Loucy (cell line): Measurements from ENCODE around the gene SYNE1.

Source experiments
- H2AFZ ChIP-seq: fragments of 200-600 bp; sonication (generic); 2 replicates; pipeline ENCODE4 v1.6.0; 2016; ENCODE audit warnings: antibody characterized with exemption, mild to moderate bottlenecking, low read length, moderate library complexity
- H3F3A ChIP-seq: fragments of 200-600 bp; 2 replicates; pipeline ENCODE4 v1.6.0; 2016; ENCODE audit warnings: antibody characterized with exemption, low read depth, mild to moderate bottlenecking
- H3K27me3 ChIP-seq: fragments of 200-600 bp; sonication (generic); 2 replicates; pipeline ENCODE4 v1.6.1; 2014; ENCODE audit warnings: low read length, mild to moderate bottlenecking; ENCODE audit not compliant: insufficient read depth, poor library complexity, severe bottlenecking
- H3K36me3 ChIP-seq: fragments of 200-600 bp; sonication (generic); 2 replicates; pipeline ENCODE4 v1.6.1; 2016; ENCODE audit warnings: low read length; ENCODE audit not compliant: insufficient read depth
- H3K4me1 ChIP-seq: fragments of 200-600 bp; sonication (generic); 2 replicates; pipeline ENCODE4 v1.5.1; 2014; ENCODE audit warnings: low read length, mild to moderate bottlenecking; ENCODE audit not compliant: insufficient read depth, poor library complexity, severe bottlenecking
- H3K4me2 ChIP-seq: fragments of 200-600 bp; sonication (generic); 2 replicates; pipeline ENCODE4 v1.6.0; 2014; ENCODE audit warnings: antibody characterized with exemption, low read length, low read depth, mild to moderate bottlenecking; ENCODE audit not compliant: poor library complexity, severe bottlenecking
- H3K4me3 ChIP-seq: fragments of 200-600 bp; sonication (generic); 2 replicates; pipeline ENCODE4 v1.5.1; 2014; ENCODE audit warnings: low read length, mild to moderate bottlenecking, mixed read lengths; ENCODE audit not compliant: poor library complexity, severe bottlenecking
- H3K79me2 ChIP-seq: fragments of 200-600 bp; sonication (generic); 2 replicates; pipeline ENCODE4 v1.6.1; 2014; ENCODE audit warnings: low read length; ENCODE audit not compliant: insufficient read depth
- H3K9ac ChIP-seq: fragments of 200-600 bp; sonication (generic); 2 replicates; pipeline ENCODE4 v1.6.0; 2014; ENCODE audit warnings: mild to moderate bottlenecking, low read depth, low read length, moderate library complexity; ENCODE audit not compliant: poor library complexity, severe bottlenecking
- H3K9me2 ChIP-seq: fragments of 200-600 bp; sonication (generic); replicated peaks from 2 replicates; pipeline ENCODE4 v1.6.1; 2016; ENCODE audit warnings: low read depth, low read length, mixed read lengths
- H3K9me3 ChIP-seq: fragments of 200-600 bp; sonication (generic); 2 replicates; pipeline ENCODE4 v1.6.1; 2014; ENCODE audit warnings: mild to moderate bottlenecking, antibody characterized with exemption, low read length, low read depth; ENCODE audit not compliant: insufficient read depth
- H4K20me1 ChIP-seq: fragments of 200-600 bp; sonication (generic); 2 replicates; pipeline ENCODE4 v1.6.0; 2014; ENCODE audit warnings: antibody characterized with exemption, low read length, mild to moderate bottlenecking; ENCODE audit not compliant: insufficient read depth, poor library complexity, severe bottlenecking
- EZH2phosphoT487 ChIP-seq: fragments of 200-600 bp; IDR thresholded peaks from 2 replicates; pipeline ENCODE4 v1.6.1; 2018; ENCODE audit warnings: antibody characterized with exemption, mild to moderate bottlenecking, moderate library complexity, borderline replicate concordance
- TF ChIP-seq, protein P1 (sequence below): fragments of 200-600 bp; sonication (generic); conservative IDR thresholded peaks from 2 replicates; pipeline ENCODE4 v1.5.1; 2014; ENCODE audit warnings: mild to moderate bottlenecking, antibody characterized with exemption, low read length

The SYNE1 gene

DNA sequence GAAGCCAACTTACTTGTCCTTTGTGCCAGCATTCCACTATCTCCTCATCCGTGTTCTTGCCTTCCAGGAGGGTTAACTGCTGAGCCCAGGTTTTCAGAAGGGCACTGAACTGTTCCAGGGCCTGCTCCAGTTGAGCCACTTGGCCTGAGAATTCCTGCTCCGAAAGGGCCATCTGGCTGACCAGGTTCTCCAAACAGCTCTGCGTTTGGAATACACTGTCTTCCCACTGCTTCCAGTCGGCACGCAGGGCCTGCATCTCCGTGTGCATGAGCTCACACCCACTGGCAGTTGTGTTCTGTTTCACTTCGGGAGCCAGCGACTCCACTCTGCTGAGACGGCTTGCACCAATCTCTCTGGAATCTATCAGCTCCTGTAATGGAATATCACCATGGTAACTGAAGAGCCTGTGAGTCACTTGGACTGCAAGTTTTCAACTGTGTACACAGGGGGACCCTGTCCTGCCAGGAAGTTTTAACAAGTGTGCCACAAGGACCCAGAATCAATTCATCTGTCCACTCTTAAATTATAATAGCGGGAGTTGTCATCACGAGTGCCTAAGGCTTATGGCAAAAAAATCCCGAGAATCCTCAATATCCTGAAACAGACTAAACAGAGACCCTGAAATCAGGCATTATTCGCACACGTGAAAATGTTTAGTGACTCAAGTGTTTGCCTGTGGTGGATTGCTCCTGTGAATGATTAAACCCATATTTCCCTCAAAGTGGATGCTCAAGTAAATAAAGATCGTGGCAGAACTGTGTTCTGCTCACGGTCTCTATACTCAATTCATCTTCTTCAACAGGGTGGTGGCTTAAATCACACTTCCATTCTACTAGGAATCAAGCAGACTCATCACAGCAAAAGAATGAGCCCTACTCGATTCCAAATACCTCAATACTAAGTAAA lies 255.9 kb downstream of the SYNE1 start:
- no peaks in the 10 kb centered on the region for H3K36me3 ChIP-seq
- no peak overlapping the region for H3K4me3 ChIP-seq
- no peaks in the 10 kb centered on the region for H3F3A ChIP-seq
- no peak overlapping the region for H3K4me2 ChIP-seq
- no peak overlapping the region for H2AFZ ChIP-seq
- H4K20me1 ChIP-seq = no peaks in the 10 kb centered on the region
- H3K79me2 ChIP-seq = no peaks in the 10 kb centered on the region
- no peak overlapping the region for H3K9ac ChIP-seq
- H3K9me2 ChIP-seq = no peaks in the 10 kb centered on the region
- TF ChIP-seq EZH2phosphoT487 = no peak
- TF ChIP-seq, protein P1, sequence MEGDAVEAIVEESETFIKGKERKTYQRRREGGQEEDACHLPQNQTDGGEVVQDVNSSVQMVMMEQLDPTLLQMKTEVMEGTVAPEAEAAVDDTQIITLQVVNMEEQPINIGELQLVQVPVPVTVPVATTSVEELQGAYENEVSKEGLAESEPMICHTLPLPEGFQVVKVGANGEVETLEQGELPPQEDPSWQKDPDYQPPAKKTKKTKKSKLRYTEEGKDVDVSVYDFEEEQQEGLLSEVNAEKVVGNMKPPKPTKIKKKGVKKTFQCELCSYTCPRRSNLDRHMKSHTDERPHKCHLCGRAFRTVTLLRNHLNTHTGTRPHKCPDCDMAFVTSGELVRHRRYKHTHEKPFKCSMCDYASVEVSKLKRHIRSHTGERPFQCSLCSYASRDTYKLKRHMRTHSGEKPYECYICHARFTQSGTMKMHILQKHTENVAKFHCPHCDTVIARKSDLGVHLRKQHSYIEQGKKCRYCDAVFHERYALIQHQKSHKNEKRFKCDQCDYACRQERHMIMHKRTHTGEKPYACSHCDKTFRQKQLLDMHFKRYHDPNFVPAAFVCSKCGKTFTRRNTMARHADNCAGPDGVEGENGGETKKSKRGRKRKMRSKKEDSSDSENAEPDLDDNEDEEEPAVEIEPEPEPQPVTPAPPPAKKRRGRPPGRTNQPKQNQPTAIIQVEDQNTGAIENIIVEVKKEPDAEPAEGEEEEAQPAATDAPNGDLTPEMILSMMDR = no peak
- no peaks in the 10 kb centered on the region for H3K9me3 ChIP-seq
- no peaks in the 10 kb centered on the region for H3K4me1 ChIP-seq
- H3K27me3 ChIP-seq = no peaks in the 10 kb centered on the region

GRCh38 chr6:152380351-152380767 lies 256.8 kb downstream of the SYNE1 start:
- TF ChIP-seq EZH2phosphoT487 = no peak
- TF ChIP-seq, protein P1 = no peak
- Histone ChIP-seq H3F3A (no peaks in the 10 kb centered on the region), H3K9me2 (no peaks in the 10 kb centered on the region), H3K4me2 (no peak overlapping the region), H3K27me3 (no peaks in the 10 kb centered on the region), H3K9me3 (no peaks in the 10 kb centered on the region), H3K9ac (no peak overlapping the region), H3K4me1 (no peaks in the 10 kb centered on the region), H4K20me1 (no peaks in the 10 kb centered on the region), H2AFZ (no peak overlapping the region), H3K79me2 (no peaks in the 10 kb centered on the region), H3K4me3 (no peak overlapping the region), H3K36me3 (no peaks in the 10 kb centered on the region)

DNA sequence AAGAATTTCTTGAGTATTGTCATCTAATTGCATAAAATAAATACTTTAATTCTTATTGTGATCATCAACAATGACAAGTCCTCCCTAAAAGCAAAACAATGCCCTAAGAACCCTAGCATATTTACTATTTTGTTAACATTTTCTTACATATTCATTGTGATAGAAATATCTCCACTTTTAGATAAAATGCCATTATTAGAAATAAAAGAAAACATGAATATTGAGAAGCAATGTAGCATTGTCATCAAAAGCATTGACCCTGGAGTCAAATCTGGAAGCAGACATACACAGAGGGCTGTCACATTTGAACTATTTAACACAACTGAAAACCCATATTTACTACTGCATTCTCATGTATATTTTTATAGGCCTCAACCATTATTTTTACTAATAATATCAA lies 257.7 kb downstream of the SYNE1 start:
- no peak overlapping the region for H2AFZ ChIP-seq
- H3K79me2 ChIP-seq = no peaks in the 10 kb centered on the region
- H3K27me3 ChIP-seq = no peaks in the 10 kb centered on the region
- no peak overlapping the region for H3K4me2 ChIP-seq
- no peaks in the 10 kb centered on the region for H3K9me3 ChIP-seq
- no peaks in the 10 kb centered on the region for H3K36me3 ChIP-seq
- no peak overlapping the region for H3K4me3 ChIP-seq
- TF ChIP-seq, protein P1 = no peak
- TF ChIP-seq EZH2phosphoT487 = no peak
- H3F3A ChIP-seq = no peaks in the 10 kb centered on the region
- no peaks in the 10 kb centered on the region for H4K20me1 ChIP-seq
- H3K9me2 ChIP-seq = no peaks in the 10 kb centered on the region
- no peaks in the 10 kb centered on the region for H3K4me1 ChIP-seq
- H3K9ac ChIP-seq = no peak overlapping the region
